Neural progenitor cell (in vitro differentiated cells): Measurements from ENCODE around the gene TXNDC11. TPM values are rescaled to one million over a fixed set of nuclear protein-coding genes. Genes with fewer than 3 reads are reported as not detected.

Source experiments
- DNase-seq: peaks from one replicate; pipeline ENCODE4 v3.0.0-alpha.2; 2016; ENCODE audit warnings: low spot score
- H2AFZ ChIP-seq: fragments of 200-600 bp; sonication (generic); replicated peaks from 2 replicates; pipeline ENCODE4 v1.6.1; 2016; ENCODE audit warnings: antibody characterized with exemption
- H3F3A ChIP-seq: fragments of 200-600 bp; sonication (generic); 2 replicates; pipeline ENCODE4 v1.6.1; 2016; ENCODE audit warnings: antibody characterized with exemption, low read depth
- H3K27ac ChIP-seq: fragments of 200-600 bp; sonication (generic); 2 replicates; pipeline ENCODE4 v1.5.1; 2016; ENCODE audit warnings: mild to moderate bottlenecking
- H3K27me3 ChIP-seq: fragments of 200-600 bp; sonication (generic); 2 replicates; pipeline ENCODE4 v1.6.1; 2016; ENCODE audit warnings: mild to moderate bottlenecking, moderate library complexity
- H3K36me3 ChIP-seq: fragments of 200-600 bp; sonication (generic); 2 replicates; pipeline ENCODE4 v1.5.1; 2016
- H3K4me1 ChIP-seq: fragments of 200-600 bp; sonication (generic); 2 replicates; pipeline ENCODE4 v1.6.1; 2016; ENCODE audit warnings: mixed run types
- H3K4me2 ChIP-seq: fragments of 200-600 bp; sonication (generic); 2 replicates; pipeline ENCODE4 v1.6.1; 2016
- H3K4me3 ChIP-seq: fragments of 200-600 bp; sonication (generic); 2 replicates; pipeline ENCODE4 v1.5.1; 2016
- H3K79me2 ChIP-seq: fragments of 200-600 bp; sonication (generic); 2 replicates; pipeline ENCODE4 v1.6.1; 2016; ENCODE audit warnings: low read depth
- H3K9ac ChIP-seq: fragments of 200-600 bp; sonication (generic); 2 replicates; pipeline ENCODE4 v1.6.1; 2016
- H3K9me3 ChIP-seq: fragments of 200-600 bp; sonication (generic); 2 replicates; pipeline ENCODE4 v1.5.1; 2016; ENCODE audit warnings: low read depth
- H4K20me1 ChIP-seq: fragments of 200-600 bp; sonication (generic); 2 replicates; pipeline ENCODE4 v1.6.1; 2016; ENCODE audit warnings: low read depth
- H3K27ac Mint-ChIP-seq: 3 replicates; pipeline ENCODE4 v1.8.0; 2021; ENCODE audit warnings: mixed read lengths
- H3K27me3 Mint-ChIP-seq: 2 replicates; pipeline ENCODE4 v1.8.0; 2022; ENCODE audit warnings: low read depth, mild to moderate bottlenecking, inconsistent platforms, moderate library complexity, mixed read lengths; ENCODE audit not compliant: insufficient read depth
- H3K36me3 Mint-ChIP-seq: 3 replicates; pipeline ENCODE4 v1.8.0; 2021; ENCODE audit warnings: mixed read lengths
- H3K4me1 Mint-ChIP-seq: 3 replicates; pipeline ENCODE4 v1.8.0; 2021; ENCODE audit warnings: mixed read lengths
- H3K4me3 Mint-ChIP-seq: 3 replicates; pipeline ENCODE4 v1.8.0; 2021; ENCODE audit warnings: mild to moderate bottlenecking, moderate library complexity, mixed read lengths
- H3K9me3 Mint-ChIP-seq: 3 replicates; pipeline ENCODE4 v1.8.0; 2020; ENCODE audit warnings: mixed read lengths
- EZH2 ChIP-seq: fragments of 200-600 bp; sonication (generic); IDR thresholded peaks from 2 replicates; pipeline ENCODE4 v1.6.1; 2017; ENCODE audit warnings: antibody characterized with exemption, mild to moderate bottlenecking, moderate library complexity
- EZH2phosphoT487 ChIP-seq: fragments of 200-600 bp; sonication (generic); IDR thresholded peaks from 2 replicates; pipeline ENCODE4 v1.6.1; 2017; ENCODE audit warnings: antibody characterized with exemption
- total RNA-seq: library from RNA; depleted of rRNA; stranded (reverse); fragments of >200 nt; gene quantifications from 2 replicates; pipeline ENCODE4 v1.2.3, GENCODE V29; 2015; ENCODE audit warnings: low replicate concordance
- TF ChIP-seq, protein P1 (sequence below): fragments of 200-600 bp; sonication (generic); IDR thresholded peaks from 2 replicates; pipeline ENCODE4 v1.5.1; 2017; ENCODE audit warnings: antibody characterized with exemption, mild to moderate bottlenecking

TXNDC11 gene
- total RNA-seq, 1 donor from 2014 or later: 7.4 TPM

DNA sequence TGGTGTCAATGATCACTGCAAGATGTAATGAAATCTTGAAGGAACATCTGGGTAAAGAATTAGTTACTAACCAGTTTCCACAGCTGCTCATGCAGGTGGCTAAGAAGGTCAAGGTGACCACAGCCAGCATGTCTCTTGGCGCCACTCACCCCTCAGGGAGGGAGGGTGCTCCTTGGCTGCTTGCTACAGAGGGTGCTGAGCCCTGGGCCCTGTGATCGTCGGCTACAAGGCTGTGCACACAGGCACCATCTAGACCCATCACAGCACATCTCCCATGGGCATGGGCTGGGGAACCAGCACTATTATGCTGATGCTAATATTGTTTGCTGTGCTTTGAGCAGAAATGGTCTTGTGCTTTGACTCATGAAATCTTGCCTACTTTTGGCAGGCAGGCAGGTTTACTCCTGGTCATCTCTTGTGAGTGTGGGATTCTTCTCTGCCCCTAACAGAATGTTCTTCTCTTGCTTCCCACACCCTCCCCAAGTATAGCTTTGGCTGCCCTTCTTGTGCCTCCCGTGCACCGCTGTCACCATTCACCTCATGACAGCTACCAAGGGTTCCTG is 36.4 kb downstream of the TXNDC11 start:
- Mint-ChIP-seq H3K4me3 (no peak overlapping the region), H3K4me1 (no peaks in the 10 kb centered on the region), H3K27ac (no peak overlapping the region), H3K27me3 (peaks cover 2% of the 10 kb centered on the region), H3K9me3 (no peaks in the 10 kb centered on the region), H3K36me3 (peaks cover 17% of the 10 kb centered on the region)
- H3K4me2 ChIP-seq: no peak overlapping the region
- H3K4me3 ChIP-seq: no peak overlapping the region
- no peaks in the 10 kb centered on the region for H3F3A ChIP-seq
- DNase-seq: no peak
- no peak overlapping the region for H3K9ac ChIP-seq
- H3K9me3 ChIP-seq: no peaks in the 10 kb centered on the region
- H2AFZ ChIP-seq: no peak overlapping the region
- no peaks in the 10 kb centered on the region for H3K36me3 ChIP-seq
- no peaks in the 10 kb centered on the region for H3K27me3 ChIP-seq
- H3K79me2 ChIP-seq: no peaks in the 10 kb centered on the region
- no peak overlapping the region for H3K27ac ChIP-seq
- TF ChIP-seq, protein P1, sequence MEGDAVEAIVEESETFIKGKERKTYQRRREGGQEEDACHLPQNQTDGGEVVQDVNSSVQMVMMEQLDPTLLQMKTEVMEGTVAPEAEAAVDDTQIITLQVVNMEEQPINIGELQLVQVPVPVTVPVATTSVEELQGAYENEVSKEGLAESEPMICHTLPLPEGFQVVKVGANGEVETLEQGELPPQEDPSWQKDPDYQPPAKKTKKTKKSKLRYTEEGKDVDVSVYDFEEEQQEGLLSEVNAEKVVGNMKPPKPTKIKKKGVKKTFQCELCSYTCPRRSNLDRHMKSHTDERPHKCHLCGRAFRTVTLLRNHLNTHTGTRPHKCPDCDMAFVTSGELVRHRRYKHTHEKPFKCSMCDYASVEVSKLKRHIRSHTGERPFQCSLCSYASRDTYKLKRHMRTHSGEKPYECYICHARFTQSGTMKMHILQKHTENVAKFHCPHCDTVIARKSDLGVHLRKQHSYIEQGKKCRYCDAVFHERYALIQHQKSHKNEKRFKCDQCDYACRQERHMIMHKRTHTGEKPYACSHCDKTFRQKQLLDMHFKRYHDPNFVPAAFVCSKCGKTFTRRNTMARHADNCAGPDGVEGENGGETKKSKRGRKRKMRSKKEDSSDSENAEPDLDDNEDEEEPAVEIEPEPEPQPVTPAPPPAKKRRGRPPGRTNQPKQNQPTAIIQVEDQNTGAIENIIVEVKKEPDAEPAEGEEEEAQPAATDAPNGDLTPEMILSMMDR: no peak
- TF ChIP-seq EZH2 (no peak), EZH2phosphoT487 (no peak)
- H4K20me1 ChIP-seq: no peaks in the 10 kb centered on the region
- H3K4me1 ChIP-seq: no peaks in the 10 kb centered on the region

- H3K27ac ChIP-seq: no peak overlapping the region
- H4K20me1 ChIP-seq: no peaks in the 10 kb centered on the region
- no peak overlapping the region for H3K27ac Mint-ChIP-seq
- TF ChIP-seq EZH2 (no peak), EZH2phosphoT487 (no peak)
- TF ChIP-seq, protein P1: no peak
- H3K27me3 ChIP-seq: no peaks in the 10 kb centered on the region
- no peak overlapping the region for H2AFZ ChIP-seq
- H3K4me3 Mint-ChIP-seq: no peak overlapping the region
- H3K36me3 ChIP-seq: no peaks in the 10 kb centered on the region
- H3K4me3 ChIP-seq: no peak overlapping the region
- no peaks in the 10 kb centered on the region for H3K9me3 Mint-ChIP-seq
- H3K79me2 ChIP-seq: no peaks in the 10 kb centered on the region
- H3K4me1 ChIP-seq: no peaks in the 10 kb centered on the region
- no peaks in the 10 kb centered on the region for H3K9me3 ChIP-seq
- H3K36me3 Mint-ChIP-seq: peaks cover 20% of the 10 kb centered on the region
- H3K27me3 Mint-ChIP-seq: peaks cover 1% of the 10 kb centered on the region
- no peak overlapping the region for H3K9ac ChIP-seq
- no peaks in the 10 kb centered on the region for H3F3A ChIP-seq
- no peaks in the 10 kb centered on the region for H3K4me1 Mint-ChIP-seq
- no peak for DNase-seq
- no peak overlapping the region for H3K4me2 ChIP-seq
Measured at GRCh38 chr16:11705311-11706025, 37.2 kb downstream of the TXNDC11 start.

GRCh38 chr16:11700264-11701029 is 42.2 kb downstream of the TXNDC11 start:
- Histone ChIP-seq H3K4me2 (no peak overlapping the region), H3K4me3 (no peak overlapping the region), H4K20me1 (peaks cover 3% of the 10 kb centered on the region), H2AFZ (no peak overlapping the region), H3K79me2 (no peaks in the 10 kb centered on the region), H3F3A (no peaks in the 10 kb centered on the region), H3K27me3 (no peaks in the 10 kb centered on the region), H3K27ac (no peak overlapping the region), H3K36me3 (no peaks in the 10 kb centered on the region), H3K9ac (peak overlapping the region; percentile 8), H3K9me3 (no peaks in the 10 kb centered on the region), H3K4me1 (no peaks in the 10 kb centered on the region)
- Mint-ChIP-seq H3K27me3 (peaks cover 2% of the 10 kb centered on the region), H3K9me3 (no peaks in the 10 kb centered on the region), H3K4me3 (no peak overlapping the region), H3K36me3 (peaks cover 29% of the 10 kb centered on the region), H3K4me1 (peaks cover 4% of the 10 kb centered on the region), H3K27ac (peak overlapping the region; percentile 34)
- TF ChIP-seq EZH2phosphoT487 (no peak), EZH2 (no peak)
- TF ChIP-seq, protein P1: no peak
- DNase-seq: no peak
